Measurements from ENCODE around the gene TCF3. TPM values are rescaled to one million over a fixed set of nuclear protein-coding genes. Genes with fewer than 3 reads are reported as not detected.

Gene TCF3
- total RNA-seq, 6 experiments from 2014 or later, result 11.0 to 30.1 (median 15.9) TPM

DNA sequence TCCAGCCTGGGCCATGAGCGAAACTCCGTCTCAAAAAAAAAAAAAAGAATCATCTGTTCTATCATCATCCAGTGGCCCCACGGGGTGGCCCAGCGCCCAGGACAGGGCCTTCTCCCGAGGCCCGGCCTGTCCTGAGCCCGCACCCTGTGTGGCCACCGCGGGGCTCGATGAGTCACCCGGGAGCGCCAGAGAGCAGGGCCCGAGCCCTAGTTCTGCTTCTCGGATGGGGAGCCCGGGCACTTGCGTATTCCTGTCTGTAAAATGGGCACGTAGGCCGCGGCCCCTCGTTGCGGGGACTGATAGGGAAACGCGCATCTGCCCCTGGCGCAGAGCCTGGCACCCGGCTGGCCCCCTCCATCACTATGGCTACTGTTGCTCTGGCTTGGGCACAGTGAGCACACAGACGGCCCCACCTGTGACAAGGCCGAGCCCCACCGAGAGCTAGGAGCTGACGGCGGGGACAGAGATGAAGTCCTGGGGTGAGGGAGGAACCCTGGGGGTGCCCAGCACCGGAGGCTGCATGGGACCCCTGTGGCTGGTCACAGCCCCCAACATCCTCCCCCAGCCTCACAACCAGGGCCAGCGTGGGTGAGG lies 25.9 kb downstream of the TCF3 start:
- Histone ChIP-seq H3K27ac (no peak overlapping the region), H3K4me1 (no peaks in the 10 kb centered on the region), H3K36me3 (no peaks in the 10 kb centered on the region), H3K4me3 (no peak overlapping the region), H3K27me3 (no peaks in the 10 kb centered on the region), H3K9me3 (no peaks in the 10 kb centered on the region)
- WGBS (ENCODE audit: insufficient coverage, low coverage, low lambda C conversion rate, missing lambda C conversion rate), result no CpG with 5 or more reads among the region's 32 CpGs
- TF ChIP-seq, protein P1, sequence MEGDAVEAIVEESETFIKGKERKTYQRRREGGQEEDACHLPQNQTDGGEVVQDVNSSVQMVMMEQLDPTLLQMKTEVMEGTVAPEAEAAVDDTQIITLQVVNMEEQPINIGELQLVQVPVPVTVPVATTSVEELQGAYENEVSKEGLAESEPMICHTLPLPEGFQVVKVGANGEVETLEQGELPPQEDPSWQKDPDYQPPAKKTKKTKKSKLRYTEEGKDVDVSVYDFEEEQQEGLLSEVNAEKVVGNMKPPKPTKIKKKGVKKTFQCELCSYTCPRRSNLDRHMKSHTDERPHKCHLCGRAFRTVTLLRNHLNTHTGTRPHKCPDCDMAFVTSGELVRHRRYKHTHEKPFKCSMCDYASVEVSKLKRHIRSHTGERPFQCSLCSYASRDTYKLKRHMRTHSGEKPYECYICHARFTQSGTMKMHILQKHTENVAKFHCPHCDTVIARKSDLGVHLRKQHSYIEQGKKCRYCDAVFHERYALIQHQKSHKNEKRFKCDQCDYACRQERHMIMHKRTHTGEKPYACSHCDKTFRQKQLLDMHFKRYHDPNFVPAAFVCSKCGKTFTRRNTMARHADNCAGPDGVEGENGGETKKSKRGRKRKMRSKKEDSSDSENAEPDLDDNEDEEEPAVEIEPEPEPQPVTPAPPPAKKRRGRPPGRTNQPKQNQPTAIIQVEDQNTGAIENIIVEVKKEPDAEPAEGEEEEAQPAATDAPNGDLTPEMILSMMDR (IDR thresholded peaks at IDR 0.05), result no peak
- no peak for TF ChIP-seq POLR2A (IDR thresholded peaks at IDR 0.05)
- ATAC-seq (no peak), DNase-seq (no peak)
- intact Hi-C loops (cut with DNase I), result no loop called here

DNA sequence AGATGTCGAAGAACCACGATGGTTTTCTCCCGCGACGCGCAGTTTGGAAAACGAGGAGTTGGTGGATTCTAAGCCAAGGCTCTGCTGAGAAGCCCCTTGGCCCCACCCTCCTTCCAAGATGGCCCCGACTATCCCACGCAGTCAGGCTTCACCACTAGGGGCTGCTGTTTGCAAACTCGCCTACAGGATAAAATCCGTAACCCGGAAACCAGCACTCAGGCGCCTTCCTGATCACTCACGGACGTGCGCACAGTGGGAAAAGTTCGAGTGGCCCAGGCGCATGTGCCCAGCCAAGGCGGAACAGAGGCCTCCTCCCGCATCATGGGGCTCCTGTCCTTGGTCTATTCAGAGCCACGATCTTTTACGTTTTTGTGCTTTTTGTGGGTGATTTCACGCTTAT lies 28.0 kb downstream of the TCF3 start:
- Histone ChIP-seq H3K36me3 (no peaks in the 10 kb centered on the region), H3K27ac (no peak overlapping the region), H3K4me3 (no peak overlapping the region), H3K27me3 (no peaks in the 10 kb centered on the region), H3K9me3 (no peaks in the 10 kb centered on the region), H3K4me1 (no peaks in the 10 kb centered on the region)
- peak; percentile 50 to 72 (median 64) for ATAC-seq
- TF ChIP-seq, protein P1 (IDR thresholded peaks at IDR 0.05), result peak; percentile 17 to 48 (median 40)
- no peak for TF ChIP-seq POLR2A (IDR thresholded peaks at IDR 0.05)
- 92% methylated on average over 5 of the region's 23 CpGs for WGBS (ENCODE audit: insufficient coverage, low coverage, low lambda C conversion rate, missing lambda C conversion rate)
- intact Hi-C loops (cut with DNase I), result no loop called here
- DNase-seq, result peak in 1 of 3 donors; percentile 51

GRCh38 chr19:1622541-1622940 lies 29.9 kb downstream of the TCF3 start:
- no peaks in the 10 kb centered on the region for H3K9me3 ChIP-seq
- no peak overlapping the region for H3K27ac ChIP-seq
- H3K4me3 ChIP-seq, result no peak overlapping the region
- WGBS (ENCODE audit: insufficient coverage, low coverage, low lambda C conversion rate, missing lambda C conversion rate), result 95% methylated on average over 4 of the region's 5 CpGs
- TF ChIP-seq POLR2A (IDR thresholded peaks at IDR 0.05), result no peak
- TF ChIP-seq, protein P1 (IDR thresholded peaks at IDR 0.05), result no peak
- intact Hi-C loops (cut with DNase I), result no loop called here
- no peaks in the 10 kb centered on the region for H3K36me3 ChIP-seq
- H3K4me1 ChIP-seq, result no peaks in the 10 kb centered on the region
- DNase-seq (no peak), ATAC-seq (no peak)
- H3K27me3 ChIP-seq, result no peaks in the 10 kb centered on the region

GRCh38 chr19:1622007-1622406 lies 30.4 kb downstream of the TCF3 start:
- intact Hi-C loops (cut with DNase I), result no loop called here
- WGBS (ENCODE audit: insufficient coverage, low coverage, low lambda C conversion rate, missing lambda C conversion rate), result no CpG with 5 or more reads among the region's 23 CpGs
- ATAC-seq, result no peak
- no peak overlapping the region for H3K4me3 ChIP-seq
- H3K4me1 ChIP-seq, result no peaks in the 10 kb centered on the region
- no peaks in the 10 kb centered on the region for H3K36me3 ChIP-seq
- no peaks in the 10 kb centered on the region for H3K27me3 ChIP-seq
- H3K27ac ChIP-seq, result no peak overlapping the region
- H3K9me3 ChIP-seq, result no peaks in the 10 kb centered on the region
- no peak for TF ChIP-seq POLR2A (IDR thresholded peaks at IDR 0.05)
- TF ChIP-seq, protein P1 (IDR thresholded peaks at IDR 0.05), result no peak
- no peak for DNase-seq
